ENCODE measurements around the gene TUT1.
"Not testable (repeated sequence)": the region's sequence is repeated elsewhere in the genome, so short reads cannot be mapped to it uniquely, and the experiment has no call there.

TUT1 gene

GRCh38 chr11:62604460-62605120, 13.3 kb upstream of the TUT1 start:
- DNase-seq (ENCODE audit: low read depth in 2 of 2) = no peak

- no peak for DNase-seq (ENCODE audit: low read depth in 2 of 2)
Measured at GRCh38 chr11:62603776-62604299, 12.5 kb upstream of the TUT1 start.

GRCh38 chr11:62603072-62603408, 11.7 kb upstream of the TUT1 start:
- no peak for DNase-seq (ENCODE audit: low read depth in 2 of 2)

- peak in 1 of 2 experiments; percentile 32 for DNase-seq (ENCODE audit: low read depth in 2 of 2)
Measured at GRCh38 chr11:62602141-62603071, 11.1 kb upstream of the TUT1 start.

DNA sequence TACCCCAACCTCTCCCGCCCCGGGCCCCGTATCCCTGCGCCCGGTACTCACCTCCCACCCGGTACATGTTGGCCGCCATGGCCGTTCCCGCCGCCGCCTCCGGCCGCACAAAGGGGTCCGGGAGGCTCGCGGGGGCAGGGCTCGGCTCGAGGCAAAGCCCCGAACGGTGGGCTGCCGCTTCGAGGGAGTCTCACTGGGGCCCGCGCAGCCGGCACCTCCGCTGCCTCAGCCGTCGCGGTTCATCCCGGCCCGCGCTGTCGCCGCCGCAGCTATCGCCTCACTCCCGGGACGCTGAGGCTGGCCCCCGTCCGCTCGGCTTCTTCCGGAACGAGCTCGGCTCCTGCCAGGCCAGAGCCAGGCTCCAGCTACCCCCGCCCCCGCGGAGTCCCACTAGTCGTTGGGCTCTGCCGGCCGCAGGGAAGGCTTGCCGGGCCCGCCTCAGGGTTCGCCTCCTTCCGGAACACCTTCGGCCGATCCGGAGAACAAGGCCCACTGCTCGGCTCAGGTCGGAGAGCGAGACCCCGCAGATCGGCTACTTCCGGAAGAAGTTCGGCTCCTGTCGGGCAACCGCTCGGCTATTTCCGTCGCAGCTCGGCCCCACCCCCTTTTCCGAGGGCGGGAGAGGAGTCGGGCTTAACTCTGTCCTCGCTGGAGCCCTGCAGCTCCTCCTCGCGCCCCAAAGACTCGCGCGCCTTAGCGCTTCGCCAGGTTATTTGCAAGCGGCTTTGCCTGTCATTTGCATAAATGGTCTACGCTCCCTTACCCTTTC, 10.2 kb upstream of the TUT1 start, which contains the start of gene MTA2:
Gene MTA2 (minus strand): TSS at position 494 of the 769 bp plus-strand sequence. CDS start 415 bp downstream, at position 79.
- DNase-seq (ENCODE audit: low read depth in 2 of 2) = peak; percentile 92 to 93

- DNase-seq (ENCODE audit: low read depth in 2 of 2) = no peak
Measured at GRCh38 chr11:62601122-62601371, 9.7 kb upstream of the TUT1 start.

GRCh38 chr11:62600367-62601121, 9.2 kb upstream of the TUT1 start:
- no peak for DNase-seq (ENCODE audit: low read depth in 2 of 2)

- no peak for DNase-seq (ENCODE audit: low read depth in 2 of 2)
Measured at GRCh38 chr11:62599901-62600300, 8.6 kb upstream of the TUT1 start.

- DNase-seq (ENCODE audit: low read depth in 2 of 2) = peak; percentile 96 to 97
Measured at GRCh38 chr11:62599069-62599696, 7.9 kb upstream of the TUT1 start.

DNA sequence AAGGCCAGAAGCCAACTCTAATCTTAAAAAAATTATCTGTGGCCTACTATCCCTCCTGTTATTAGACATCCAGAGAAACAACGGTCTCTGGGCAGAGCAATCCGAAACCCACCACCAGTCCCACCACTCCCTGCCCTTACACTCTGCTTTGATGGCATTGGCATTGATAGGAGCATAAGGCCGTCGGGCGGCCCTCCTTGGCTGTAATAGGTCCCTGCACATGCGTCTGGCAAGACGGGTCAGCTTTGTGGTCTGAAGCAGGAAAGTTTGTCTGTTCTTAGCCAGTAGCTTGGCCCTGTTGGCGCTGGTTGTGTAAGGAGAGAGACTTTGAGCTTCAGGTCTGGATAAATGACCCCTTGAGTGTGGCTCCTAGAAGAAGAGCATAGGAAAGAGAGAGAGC, 3.8 kb upstream of the TUT1 start:
- DNase-seq (ENCODE audit: low read depth in 2 of 2) = no peak

GRCh38 chr11:62593434-62594044, 2.2 kb upstream of the TUT1 start:
- DNase-seq (ENCODE audit: low read depth in 2 of 2) = peak in 1 of 2 experiments; percentile 42

DNA sequence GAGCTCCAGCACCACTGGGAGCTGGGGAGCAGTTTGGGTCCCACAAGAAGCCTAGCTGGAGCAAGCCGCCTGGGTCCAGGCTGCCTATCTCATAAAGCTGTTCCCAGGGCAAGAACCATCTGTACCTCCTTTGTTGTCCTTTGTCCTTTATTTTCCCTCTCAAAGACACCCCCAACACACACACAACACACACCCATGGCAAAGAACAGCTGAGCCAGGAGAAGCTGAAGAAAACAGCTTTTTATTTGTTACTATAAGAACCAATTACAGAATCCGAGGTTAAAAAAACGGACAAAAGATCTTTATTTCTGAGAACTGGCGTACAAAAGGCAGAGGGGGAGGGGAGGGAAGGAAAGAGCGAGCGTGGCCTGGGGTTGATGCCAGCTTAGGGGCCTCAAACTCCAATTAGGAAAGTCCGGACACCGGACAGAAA, 1.7 kb upstream of the TUT1 start:
- no peak for DNase-seq (ENCODE audit: low read depth in 2 of 2)

DNA sequence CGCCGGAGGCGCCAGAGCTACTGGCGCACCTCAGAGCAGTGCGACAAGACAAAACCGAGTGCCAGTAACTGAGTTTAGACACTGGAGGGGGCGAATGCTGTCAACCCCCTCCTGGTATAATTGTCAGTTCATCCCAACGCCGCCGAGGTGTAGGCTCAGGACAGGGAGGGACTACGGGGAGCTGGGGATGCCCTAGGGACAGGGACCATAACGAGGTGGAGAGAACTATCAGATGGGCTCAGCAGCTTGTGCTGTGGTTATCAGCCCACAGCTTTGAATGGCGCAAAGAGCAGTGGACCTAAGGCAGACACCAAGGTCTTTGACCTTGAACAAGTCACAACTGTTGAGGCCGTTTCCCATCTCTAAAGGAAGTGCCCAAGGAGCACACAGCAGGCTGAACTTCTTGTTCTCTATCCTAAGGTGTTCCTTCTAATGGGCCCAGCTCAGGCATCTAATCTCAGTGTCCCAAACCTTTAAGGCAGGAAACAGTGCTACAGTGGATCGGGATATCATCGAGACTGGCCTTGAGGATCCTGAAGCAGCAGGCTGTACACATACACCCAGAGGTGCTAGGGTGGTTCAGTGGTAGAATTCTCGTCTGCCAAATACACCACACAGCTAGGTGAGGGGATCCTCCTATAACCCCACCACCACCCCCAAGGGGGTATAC, 958 bp upstream of the TUT1 start:
- DNase-seq (ENCODE audit: low read depth in 2 of 2) = no peak

DNA sequence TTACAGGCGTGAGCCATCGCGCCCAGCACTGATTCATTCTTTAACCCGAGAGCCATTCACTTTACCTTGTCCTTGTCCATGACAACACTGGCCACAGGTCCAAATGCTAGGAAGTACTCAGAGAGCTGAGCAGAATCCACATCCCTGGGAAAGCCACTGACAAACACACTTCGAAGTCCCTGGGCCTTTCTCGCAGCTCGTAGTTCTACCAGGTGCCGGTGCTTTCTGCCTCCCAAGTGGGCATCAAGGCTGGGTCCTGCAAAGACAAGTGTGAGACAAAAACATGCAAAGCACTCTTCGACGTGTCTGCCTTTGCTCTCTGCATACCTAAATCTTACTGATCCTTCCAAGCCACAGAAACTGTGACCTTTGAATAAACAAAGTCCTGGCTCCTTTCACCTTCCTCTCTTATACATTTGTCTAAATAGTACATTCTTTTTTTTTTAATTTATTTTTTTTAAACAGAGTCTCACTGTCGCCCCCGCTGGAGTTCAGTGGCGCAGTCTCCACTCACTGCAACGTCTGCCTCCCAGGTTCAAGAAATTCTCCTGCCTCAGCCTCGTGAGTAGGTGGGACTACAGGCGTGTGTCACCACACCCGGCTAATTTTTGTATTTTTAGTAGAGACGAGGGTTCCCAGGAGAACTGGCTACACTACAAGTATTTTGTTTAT, 2.2 kb downstream of the TUT1 start:
- no peak for DNase-seq (ENCODE audit: low read depth in 2 of 2)

DNA sequence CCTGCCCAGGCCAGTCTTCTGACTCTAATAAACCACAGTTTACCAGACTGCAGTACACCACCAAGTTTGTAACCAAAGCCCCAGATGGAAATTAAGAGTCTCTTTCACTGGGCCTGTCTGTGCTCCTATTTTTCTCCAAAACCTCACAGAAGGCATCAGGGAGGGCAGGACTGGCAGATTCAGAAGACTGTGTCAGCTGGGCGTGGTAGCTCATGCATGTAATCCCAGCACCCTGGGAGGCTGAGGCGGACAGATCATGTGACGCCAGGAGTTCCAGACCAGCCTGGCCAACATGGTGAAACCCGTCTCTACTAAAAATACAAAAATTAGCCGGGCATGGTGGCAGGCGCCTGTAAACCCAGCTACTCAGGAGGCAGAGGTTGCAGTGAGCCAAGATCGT, 6.0 kb downstream of the TUT1 start:
- not testable (repeated sequence) for DNase-seq (ENCODE audit: low read depth in 2 of 2)

- DNase-seq (ENCODE audit: low read depth in 2 of 2) = not testable (repeated sequence)
Measured at GRCh38 chr11:62581735-62582134, 9.6 kb downstream of the TUT1 start.

- DNase-seq (ENCODE audit: low read depth in 2 of 2) = no peak
Measured at GRCh38 chr11:62580959-62581715, 10.2 kb downstream of the TUT1 start.

DNA sequence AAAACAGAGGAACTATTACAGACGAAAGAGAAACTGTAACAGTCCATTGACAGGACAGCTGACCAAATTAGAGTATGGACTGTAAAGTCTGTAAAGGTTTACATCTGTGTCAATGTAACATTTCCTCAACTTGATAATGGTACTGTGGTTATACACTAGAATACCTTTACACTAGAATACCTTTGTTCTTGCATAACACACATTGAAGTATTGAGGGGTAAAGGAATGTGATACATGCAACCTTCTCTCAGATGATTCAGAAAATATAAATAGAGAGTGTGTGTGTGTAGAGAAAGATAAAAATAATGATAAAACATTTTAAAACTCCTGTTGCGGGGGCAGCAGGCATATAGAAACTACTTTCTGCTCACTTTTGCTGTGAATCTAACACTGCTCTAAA, 12.1 kb downstream of the TUT1 start:
- no peak for DNase-seq (ENCODE audit: low read depth in 2 of 2)

DNA sequence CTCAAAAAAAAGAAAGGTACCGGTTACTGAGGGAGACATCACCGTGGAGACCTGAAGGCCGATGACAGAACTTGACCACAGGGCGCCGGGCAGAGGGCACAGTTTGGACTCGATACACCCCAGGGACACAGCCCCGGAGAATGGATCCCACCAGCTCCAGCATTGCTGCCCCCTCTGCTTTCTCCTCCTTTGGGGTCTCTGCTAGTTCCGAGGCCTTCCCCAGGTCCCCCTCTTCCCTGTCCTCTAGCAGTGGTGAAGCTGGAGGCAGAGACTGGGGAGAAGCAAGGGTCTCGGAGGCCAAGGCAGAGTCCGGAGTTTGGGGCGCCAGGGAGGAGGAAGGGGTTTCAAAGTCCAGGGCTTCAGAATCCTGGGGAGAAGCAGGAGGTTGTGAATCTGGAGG, 12.8 kb downstream of the TUT1 start:
- no peak for DNase-seq (ENCODE audit: low read depth in 2 of 2)
